HepG2 (cell line): ENCODE data around the gene AUP1. TPM values are rescaled to one million over a fixed set of nuclear protein-coding genes. Genes with fewer than 3 reads are reported as not detected.

ENCODE experiments used
- ATAC-seq: fragments of 200-7000 bp; cut with Tn5 transposase; 3 replicates; pipeline ENCODE4 v1.9.1; 2020; ENCODE audit warnings: mild to moderate bottlenecking, moderate library complexity
- Bru-seq: library from RNA; stranded (reverse); fragments of 400-500 nt; gene quantifications from one replicate; lab custom pipeline; 2021; lab: Mats Ljungman, UMichigan
- BruChase-seq, 2 experiments: library from RNA; stranded (reverse); fragments of 400-500 nt; gene quantifications; one replicate each; lab custom pipeline; 2021; lab: Mats Ljungman, UMichigan
- BruUV-seq: library from RNA; stranded (reverse); fragments of 400-500 nt; replicated peaks from 2 replicates; lab custom pipeline; 2021; lab: Mats Ljungman, UMichigan
- CTCF ChIA-PET: fragments of 300-600 bp; formaldehyde crosslinking; extraction: SDS; loops from one replicate; lab custom pipeline; 2021; ENCODE audit warnings: low total read pairs, inconsistent platforms, low intra/inter-chr PET ratio; lab: Yijun Ruan, JAX
- POLR2A ChIA-PET: fragments of 350-600 bp; sonication (Branson Sonifier 250); formaldehyde crosslinking; loops from one replicate; lab custom pipeline; 2020; ENCODE audit warnings: antibody characterized with exemption, inconsistent platforms; lab: Yijun Ruan, JAX
- DNase-seq: peaks from one replicate; pipeline ENCODE4 v3.0.0-alpha.2; 2015; ENCODE audit warnings: low spot score
- FAIRE-seq: peaks from 3 replicates; lab custom pipeline; 2011; peaks lifted over from hg19 to GRCh38; lab: Jason Lieb, UNC
- H2AFZ ChIP-seq: one replicate; pipeline ENCODE4 v1.6.1; 2011; ENCODE audit warnings: low read length, inconsistent platforms
- H3K27ac ChIP-seq: fragments of 300-600 bp; 3 replicates; pipeline ENCODE4 v1.8.0; 2011; ENCODE audit warnings: mixed run types, mild to moderate bottlenecking, mixed read lengths, low read length, inconsistent platforms; ENCODE audit not compliant: insufficient read depth; ENCODE audit errors: extremely low read length
- H3K27me3 ChIP-seq, 2 experiments: fragments of 200-600 bp in 1 of 2; 2 replicates in 1 of 2; 3 replicates in 1 of 2; pipeline versions ENCODE4 v1.6.0 to v1.8.0; 2011; ENCODE audit warnings: low read length in 2 of 2, mild to moderate bottlenecking in 2 of 2, moderate library complexity in 2 of 2, inconsistent platforms in 1 of 2; ENCODE audit not compliant: insufficient read depth in 2 of 2, control insufficient read depth in 1 of 2
- H3K36me3 ChIP-seq, 2 experiments: fragments of 200-600 bp in 1 of 2; replicated peaks in 1 of 2; 2 replicates in 1 of 2; 3 replicates in 1 of 2; pipeline versions ENCODE4 v1.5.1 to v1.8.0; 2011; ENCODE audit warnings: low read length in 2 of 2, inconsistent platforms in 1 of 2; ENCODE audit not compliant: insufficient read depth in 2 of 2, control insufficient read depth in 1 of 2
- H3K4me1 ChIP-seq: 2 replicates; pipeline ENCODE4 v1.5.1; 2012; ENCODE audit warnings: low read length, inconsistent platforms; ENCODE audit not compliant: insufficient read depth
- H3K4me2 ChIP-seq: 2 replicates; pipeline ENCODE4 v1.6.0; 2011; ENCODE audit warnings: low read depth, low read length, inconsistent platforms
- H3K4me3 ChIP-seq, 3 experiments: fragments of 200-600 bp in 1 of 3; sonication (generic), shearing (Covaris generic) in 1 of 3; replicated peaks in 1 of 3; 2 replicates each; pipeline ENCODE4 v1.5.1; 2011 to 2016; ENCODE audit warnings: low read length in 3 of 3, inconsistent platforms in 2 of 3, low read depth in 2 of 3, mild to moderate bottlenecking in 2 of 3, control low read depth in 1 of 3, mixed read lengths in 1 of 3; ENCODE audit not compliant: insufficient read depth in 1 of 3
- H3K79me2 ChIP-seq: one replicate; pipeline ENCODE4 v1.6.1; 2011; ENCODE audit warnings: low read length, inconsistent platforms; ENCODE audit not compliant: insufficient read depth
- H3K9ac ChIP-seq: 2 replicates; pipeline ENCODE4 v1.6.0; 2011; ENCODE audit warnings: mild to moderate bottlenecking, low read depth, low read length, inconsistent platforms; ENCODE audit not compliant: insufficient read depth
- H3K9me3 ChIP-seq: 2 replicates; pipeline ENCODE4 v1.5.1; 2012; ENCODE audit warnings: mild to moderate bottlenecking, low read length
- H4K20me1 ChIP-seq: 2 replicates; pipeline ENCODE4 v1.6.0; 2011; ENCODE audit warnings: inconsistent platforms, mild to moderate bottlenecking, low read length, moderate library complexity; ENCODE audit not compliant: insufficient read depth
- AGO1 ChIP-seq: fragments of 200-400 bp; formaldehyde crosslinking; IDR thresholded peaks from 2 replicates; pipeline ENCODE4 v1.6.1; 2017; ENCODE audit warnings: mild to moderate bottlenecking, low read depth, low read length, moderate library complexity; ENCODE audit not compliant: poor library complexity, severe bottlenecking
- CSRNP2 ChIP-seq: sonication (generic); formaldehyde crosslinking; conservative IDR thresholded peaks from 2 replicates; pipeline ENCODE4 v1.8.0; 2022; ENCODE audit warnings: low read depth, missing genetic modification reagents
- MYNN ChIP-seq: sonication (generic); formaldehyde crosslinking; IDR thresholded peaks from 2 replicates; pipeline ENCODE4 v1.4.0; 2020; ENCODE audit warnings: mild to moderate bottlenecking, low read depth, missing genetic modification reagents
- SNRNP70 ChIP-seq: fragments of 200-400 bp; formaldehyde crosslinking; IDR thresholded peaks from 2 replicates; pipeline ENCODE4 v1.6.1; 2017; ENCODE audit warnings: mild to moderate bottlenecking, low read depth, low read length, moderate library complexity
- WGBS: methylation state at CpG from one replicate; pipeline ENCODE4 v1.1.6; 2017; ENCODE audit warnings: low lambda C conversion rate; 5-methylcytosine and 5-hydroxymethylcytosine counted together
- in situ Hi-C: cut with HindIII; loops from 2 replicates; pipeline ENCODE4 v1.10.0; 2017; ENCODE audit warnings: low pct_unique_long_range_greater_than_20kb; ENCODE audit not compliant: extremely low pct_ligation_motif_present
- intact Hi-C: fragments of 100-400 bp; cut with micrococcal nuclease; formaldehyde crosslinking; loops from one replicate; pipeline ENCODE4 v1.10.0; 2022; ENCODE audit not compliant: unreplicated experiment
- long read RNA-seq, 2 experiments: library from RNA in 1 of 2; library from polyadenylated mRNA in 1 of 2; stranded (forward) in 1 of 2; unstranded in 1 of 2; transcript quantifications; one replicate each; pipeline ENCODE4 v2.0.0, GENCODE V29; 2019 to 2022
- polyA minus RNA-seq, 3 experiments: library from RNA; depleted of rRNA, polyadenylated mRNA; stranded (reverse); fragments of >200 nt; gene quantifications; 2 replicates each; pipeline ENCODE4 v1.2.3, GENCODE V29; 2011; ENCODE audit warnings: low replicate concordance in 1 of 3
- polyA plus RNA-seq, 8 experiments: library from polyadenylated mRNA; depleted of rRNA in 3 of 8; stranded (reverse) in 7 of 8; unstranded in 1 of 8; fragments of >200 nt; fragmentation: Illumina TruSeq in 4 of 8; extraction: Trizol in 4 of 8; gene quantifications; 2 replicates each; pipeline versions ENCODE4 v1.2.1 to v1.2.3, GENCODE V29; 2011 to 2016; ENCODE audit warnings: low read depth in 4 of 8, missing spikeins in 1 of 8, mixed read lengths in 1 of 8; ENCODE audit not compliant: insufficient read depth in 1 of 8
- total RNA-seq, 5 experiments: library from RNA; depleted of rRNA; stranded (reverse); fragments of >200 nt; fragmentation: Illumina TruSeq; extraction: Trizol; gene quantifications; 2 replicates each; pipeline ENCODE4 v1.2.3, GENCODE V29; 2016; ENCODE audit warnings: low read depth in 1 of 5
- TF ChIP-seq, protein P1 (sequence below): IDR thresholded peaks from 2 replicates; pipeline ENCODE4 v1.6.1; 2016; ENCODE audit warnings: mild to moderate bottlenecking
- TF ChIP-seq, protein P2 (sequence below), 2 experiments: IDR thresholded peaks; 2 replicates each; pipeline ENCODE4 v1.6.1; 2011 to 2012; ENCODE audit warnings: low read length in 2 of 2, borderline replicate concordance in 1 of 2, low read depth in 1 of 2, mild to moderate bottlenecking in 1 of 2, moderate library complexity in 1 of 2

Gene AUP1
- total RNA-seq (2016; rRNA removed; fragmentation: Illumina TruSeq; extraction: Trizol) (67.0 and 174 TPM in 2 replicates), polyA plus RNA-seq (2011; rRNA removed) (267 and 291 TPM in 2 replicates), polyA minus RNA-seq (2011; rRNA and poly(A)+ RNA removed; ENCODE audit: low replicate concordance) (211 and 273 TPM in 2 replicates), Bru-seq, nascent RNA (percentile 96 among the genes with signal in this experiment), BruChase-seq, experiment 1, labeled RNA remaining after a 6-hour chase (percentile 99 among the genes with signal in this experiment), BruChase-seq, experiment 2, labeled RNA remaining after a 2-hour chase (percentile 99 among the genes with signal in this experiment)
- 95.5 and 114 TPM in 2 replicates for total RNA-seq (2016; cell fraction: cytosol; rRNA removed; fragmentation: Illumina TruSeq; extraction: Trizol; ENCODE audit: low read depth)
- 65.6 and 181 TPM in 2 replicates for total RNA-seq (2016; cell fraction: insoluble cytoplasmic fraction; rRNA removed; fragmentation: Illumina TruSeq; extraction: Trizol)
- total RNA-seq (2016; cell fraction: membrane; rRNA removed; fragmentation: Illumina TruSeq; extraction: Trizol) = 120 and 144 TPM in 2 replicates
- total RNA-seq (2016; cell fraction: nucleus; rRNA removed; fragmentation: Illumina TruSeq; extraction: Trizol) = 197 and 227 TPM in 2 replicates
- 214 and 249 TPM in 2 replicates for polyA plus RNA-seq (2011; cell fraction: cytosol; rRNA removed)
- polyA plus RNA-seq (2011; cell fraction: nucleus; rRNA removed) = 1,050 and 1,263 TPM in 2 replicates
- polyA plus RNA-seq (2012) = 138 and 140 TPM in 2 replicates
- polyA plus RNA-seq (2016; cell fraction: cytosol; fragmentation: Illumina TruSeq; extraction: Trizol; ENCODE audit: low read depth) = 118 and 134 TPM in 2 replicates
- polyA plus RNA-seq (2016; cell fraction: insoluble cytoplasmic fraction; fragmentation: Illumina TruSeq; extraction: Trizol; ENCODE audit: low read depth) = 70.3 and 84.7 TPM in 2 replicates
- 127 and 139 TPM in 2 replicates for polyA plus RNA-seq (2016; cell fraction: membrane; fragmentation: Illumina TruSeq; extraction: Trizol; ENCODE audit: low read depth)
- 543 and 555 TPM in 2 replicates for polyA plus RNA-seq (2016; cell fraction: nucleus; fragmentation: Illumina TruSeq; extraction: Trizol; ENCODE audit: insufficient read depth, low read depth)
- 79.8 and 82.9 TPM in 2 replicates for polyA minus RNA-seq (2011; cell fraction: cytosol; rRNA and poly(A)+ RNA removed)
- 199 and 204 TPM in 2 replicates for polyA minus RNA-seq (2011; cell fraction: nucleus; rRNA and poly(A)+ RNA removed)
- long read RNA-seq, experiment 1, transcript AUP1-201 (12 exons, 1,695 nt) = major isoform, 229 of 299 reads
- long read RNA-seq, experiment 1, transcript AUP1-202 (12 exons, 1,581 nt) = minor isoform, 6 of 299 reads
- long read RNA-seq, experiment 1, partial matches to known transcripts = 23 of 299 reads
- long read RNA-seq, experiment 1, other reads (novel, unspliced or antisense) = 38 of 299 reads
- long read RNA-seq, experiment 2, transcript AUP1-201 (12 exons, 1,695 nt) = major isoform, 285 of 462 reads
- long read RNA-seq, experiment 2, transcript AUP1-202 (12 exons, 1,581 nt) = minor isoform, 14 of 462 reads
- long read RNA-seq, experiment 2, partial matches to known transcripts = 60 of 462 reads
- long read RNA-seq, experiment 2, other reads (novel, unspliced or antisense) = 102 of 462 reads

- intact Hi-C loops = loop anchor here (1.0 to 2.0 kb wide), 5 partner anchors 22 to 71 kb away; partner anchors contain the start of genes MRPL53, PCGF1, TTC31 and WBP1
- ATAC-seq (peak; percentile 90), FAIRE-seq (peak; percentile 83), DNase-seq (peak; percentile 98)
- H3K36me3 ChIP-seq = peaks cover 19 to 33% of the 10 kb centered on the region in 2 experiments
- H3K4me1 ChIP-seq = peaks cover 55% of the 10 kb centered on the region
- peak within 1 kb of the TSS; percentile 99 for H3K9ac ChIP-seq
- 2% methylated on average over 34 of the region's 87 CpGs for WGBS
- CTCF ChIA-PET = interaction anchor here (1.5 to 1.9 kb wide), 2 partner anchors 23 to 46 kb away, joined by 3 to 5 read pairs; partner anchors contain the start of genes CCDC142, PCGF1 and TTC31
- H3K27ac ChIP-seq = peak within 1 kb of the TSS; percentile 95
- no peaks in the 10 kb centered on the region for H3K9me3 ChIP-seq
- H4K20me1 ChIP-seq = no peaks in the 10 kb centered on the region
- POLR2A ChIA-PET = interaction anchor here (0.6 to 5.9 kb wide), 27 partner anchors 9 to 351 kb away, joined by 3 to 93 read pairs (median 5); partner anchors contain the start of genes CCDC142, INO80B, LBX2 and LOXL3
- peak within 1 kb of the TSS; percentile 84 to 100 (median 100) for H3K4me3 ChIP-seq
- H3K79me2 ChIP-seq = peaks cover 43% of the 10 kb centered on the region
- peak within 1 kb of the TSS; percentile 94 for H3K4me2 ChIP-seq
- H3K27me3 ChIP-seq = no peaks in the 10 kb centered on the region; a peak in 1 of 5 replicates
- in situ Hi-C loops = no loop called here
- H2AFZ ChIP-seq = no peak within 1 kb of the TSS
- no TSS peak for BruUV-seq
- TF ChIP-seq MYNN (CRISPR knock-in tag) = 0 out of 2 replicates have a peak, but pooled peaks have one; percentile 73
- TF ChIP-seq, protein P1, sequence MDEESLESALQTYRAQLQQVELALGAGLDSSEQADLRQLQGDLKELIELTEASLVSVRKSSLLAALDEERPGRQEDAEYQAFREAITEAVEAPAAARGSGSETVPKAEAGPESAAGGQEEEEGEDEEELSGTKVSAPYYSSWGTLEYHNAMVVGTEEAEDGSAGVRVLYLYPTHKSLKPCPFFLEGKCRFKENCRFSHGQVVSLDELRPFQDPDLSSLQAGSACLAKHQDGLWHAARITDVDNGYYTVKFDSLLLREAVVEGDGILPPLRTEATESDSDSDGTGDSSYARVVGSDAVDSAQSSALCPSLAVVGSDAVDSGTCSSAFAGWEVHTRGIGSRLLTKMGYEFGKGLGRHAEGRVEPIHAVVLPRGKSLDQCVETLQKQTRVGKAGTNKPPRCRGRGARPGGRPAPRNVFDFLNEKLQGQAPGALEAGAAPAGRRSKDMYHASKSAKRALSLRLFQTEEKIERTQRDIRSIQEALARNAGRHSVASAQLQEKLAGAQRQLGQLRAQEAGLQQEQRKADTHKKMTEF (CRISPR knock-in tag) = peak; percentile 98
- TF ChIP-seq, protein P2, sequence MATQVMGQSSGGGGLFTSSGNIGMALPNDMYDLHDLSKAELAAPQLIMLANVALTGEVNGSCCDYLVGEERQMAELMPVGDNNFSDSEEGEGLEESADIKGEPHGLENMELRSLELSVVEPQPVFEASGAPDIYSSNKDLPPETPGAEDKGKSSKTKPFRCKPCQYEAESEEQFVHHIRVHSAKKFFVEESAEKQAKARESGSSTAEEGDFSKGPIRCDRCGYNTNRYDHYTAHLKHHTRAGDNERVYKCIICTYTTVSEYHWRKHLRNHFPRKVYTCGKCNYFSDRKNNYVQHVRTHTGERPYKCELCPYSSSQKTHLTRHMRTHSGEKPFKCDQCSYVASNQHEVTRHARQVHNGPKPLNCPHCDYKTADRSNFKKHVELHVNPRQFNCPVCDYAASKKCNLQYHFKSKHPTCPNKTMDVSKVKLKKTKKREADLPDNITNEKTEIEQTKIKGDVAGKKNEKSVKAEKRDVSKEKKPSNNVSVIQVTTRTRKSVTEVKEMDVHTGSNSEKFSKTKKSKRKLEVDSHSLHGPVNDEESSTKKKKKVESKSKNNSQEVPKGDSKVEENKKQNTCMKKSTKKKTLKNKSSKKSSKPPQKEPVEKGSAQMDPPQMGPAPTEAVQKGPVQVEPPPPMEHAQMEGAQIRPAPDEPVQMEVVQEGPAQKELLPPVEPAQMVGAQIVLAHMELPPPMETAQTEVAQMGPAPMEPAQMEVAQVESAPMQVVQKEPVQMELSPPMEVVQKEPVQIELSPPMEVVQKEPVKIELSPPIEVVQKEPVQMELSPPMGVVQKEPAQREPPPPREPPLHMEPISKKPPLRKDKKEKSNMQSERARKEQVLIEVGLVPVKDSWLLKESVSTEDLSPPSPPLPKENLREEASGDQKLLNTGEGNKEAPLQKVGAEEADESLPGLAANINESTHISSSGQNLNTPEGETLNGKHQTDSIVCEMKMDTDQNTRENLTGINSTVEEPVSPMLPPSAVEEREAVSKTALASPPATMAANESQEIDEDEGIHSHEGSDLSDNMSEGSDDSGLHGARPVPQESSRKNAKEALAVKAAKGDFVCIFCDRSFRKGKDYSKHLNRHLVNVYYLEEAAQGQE (IDR thresholded peaks at IDR 0.05; ENCODE audit: borderline replicate concordance in 1 of 2, low read depth in 1 of 2, low read length in 2 of 2) = peak in 1 of 2 experiments; percentile 74; a peak in 1 of 4 replicates
- no peak for TF ChIP-seq CSRNP2 (CRISPR knock-in tag)
- TF ChIP-seq SNRNP70 = no peak
- peak; percentile 60 for TF ChIP-seq AGO1
Observed at GRCh38 chr2:74529357-74530238, at the start of gene AUP1, which contains the start of gene HTRA2. TSS of gene AUP1 (minus strand) at chr2:74529706. CDS start at chr2:74529629, 77 bp downstream. TSS of gene HTRA2 (plus strand) at chr2:74529933. CDS start at chr2:74530007, 74 bp downstream.
